Prostate gland (tissue), 2 donors: ENCODE results near the gene BATF3. TPM values are rescaled to one million over a fixed set of nuclear protein-coding genes. Genes with fewer than 3 reads are reported as not detected.

Experiments used
- DNase-seq: peaks from one replicate; pipeline ENCODE4 v3.0.0-alpha.2; 2019; ENCODE audit warnings: low spot score
- H3K27ac ChIP-seq, 2 donors: fragments of 200-600 bp; sonication (generic); 2 replicates each; pipeline ENCODE4 v1.5.1; 2017 to 2019
- H3K27me3 ChIP-seq: fragments of 200-600 bp; sonication (generic); replicated peaks from 2 replicates; pipeline ENCODE4 v1.5.1; 2019; ENCODE audit not compliant: insufficient read depth
- H3K36me3 ChIP-seq, 2 donors: fragments of 200-600 bp; sonication (generic); 1 replicate in 1 of 2; 2 replicates in 1 of 2; pipeline versions ENCODE4 v1.5.1 to v1.8.1; 2017 to 2019
- H3K4me1 ChIP-seq: fragments of 200-600 bp; sonication (generic); replicated peaks from 2 replicates; pipeline ENCODE4 v1.5.1; 2019
- H3K4me3 ChIP-seq, 2 donors: fragments of 200-600 bp; sonication (generic); 2 replicates each; pipeline ENCODE4 v1.5.1; 2017 to 2019
- H3K9me3 ChIP-seq: fragments of 200-600 bp; sonication (generic); 2 replicates; pipeline ENCODE4 v1.5.1; 2017
- POLR2A ChIP-seq: fragments of 450-650 bp; IDR thresholded peaks from one replicate; pipeline ENCODE4 v1.6.1; 2016; ENCODE audit warnings: antibody characterized with exemption, mild to moderate bottlenecking
- POLR2AphosphoS5 ChIP-seq: sonication (generic); formaldehyde crosslinking; IDR thresholded peaks from one replicate; pipeline ENCODE4 v1.6.1; 2017; ENCODE audit warnings: antibody characterized with exemption
- WGBS: methylation state at CpG from one replicate; pipeline ENCODE4 v1.1.5; 2018; 5-methylcytosine and 5-hydroxymethylcytosine counted together
- intact Hi-C: fragments of 100-400 bp; cut with DNase I; formaldehyde crosslinking; loops from one replicate; pipeline ENCODE4 v1.14.2; 2022
- total RNA-seq, 2 donors: library from RNA; depleted of rRNA; stranded (reverse); fragments of >200 nt; gene quantifications; one replicate each; pipeline ENCODE4 v1.1.0, GENCODE V29; 2016
- TF ChIP-seq, protein P1 (sequence below), 4 experiments: fragments of 200-600 bp in 2 of 4; fragments of 450-650 bp in 2 of 4; sonication (generic) in 2 of 4; IDR thresholded peaks; 1 replicate in 3 of 4; 2 replicates in 1 of 4; pipeline ENCODE4 v1.5.1; 2016 to 2019; ENCODE audit warnings: antibody characterized with exemption in 4 of 4, mild to moderate bottlenecking in 2 of 4, moderate library complexity in 2 of 4

BATF3 gene
- total RNA-seq, 2 donors from 2014 or later: 4.0 TPM; not detected in 1

DNA sequence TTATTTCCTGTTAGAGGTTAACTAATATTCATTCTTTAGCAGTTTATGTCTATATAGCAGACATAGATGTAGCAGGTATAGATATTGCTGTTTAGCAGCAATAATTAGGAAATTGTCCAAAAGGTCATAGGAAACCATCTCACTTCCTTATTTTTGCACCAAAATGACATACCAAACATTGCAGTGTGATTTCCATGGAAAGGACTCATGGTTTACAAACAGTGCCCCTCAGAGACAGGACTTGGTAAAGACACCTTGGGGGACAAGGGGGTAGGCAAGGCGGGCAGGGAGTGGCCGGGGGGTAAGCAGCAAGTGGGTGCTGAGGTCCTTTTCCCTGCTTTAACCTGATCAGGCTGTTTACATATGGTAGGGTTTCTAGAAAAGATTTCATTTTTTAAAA lies 30.5 kb downstream of the BATF3 start:
- TF ChIP-seq POLR2AphosphoS5 (no peak), POLR2A (no peak)
- TF ChIP-seq, protein P1, sequence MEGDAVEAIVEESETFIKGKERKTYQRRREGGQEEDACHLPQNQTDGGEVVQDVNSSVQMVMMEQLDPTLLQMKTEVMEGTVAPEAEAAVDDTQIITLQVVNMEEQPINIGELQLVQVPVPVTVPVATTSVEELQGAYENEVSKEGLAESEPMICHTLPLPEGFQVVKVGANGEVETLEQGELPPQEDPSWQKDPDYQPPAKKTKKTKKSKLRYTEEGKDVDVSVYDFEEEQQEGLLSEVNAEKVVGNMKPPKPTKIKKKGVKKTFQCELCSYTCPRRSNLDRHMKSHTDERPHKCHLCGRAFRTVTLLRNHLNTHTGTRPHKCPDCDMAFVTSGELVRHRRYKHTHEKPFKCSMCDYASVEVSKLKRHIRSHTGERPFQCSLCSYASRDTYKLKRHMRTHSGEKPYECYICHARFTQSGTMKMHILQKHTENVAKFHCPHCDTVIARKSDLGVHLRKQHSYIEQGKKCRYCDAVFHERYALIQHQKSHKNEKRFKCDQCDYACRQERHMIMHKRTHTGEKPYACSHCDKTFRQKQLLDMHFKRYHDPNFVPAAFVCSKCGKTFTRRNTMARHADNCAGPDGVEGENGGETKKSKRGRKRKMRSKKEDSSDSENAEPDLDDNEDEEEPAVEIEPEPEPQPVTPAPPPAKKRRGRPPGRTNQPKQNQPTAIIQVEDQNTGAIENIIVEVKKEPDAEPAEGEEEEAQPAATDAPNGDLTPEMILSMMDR (IDR thresholded peaks at IDR 0.05): no peak
- no peaks in the 10 kb centered on the region for H3K4me1 ChIP-seq
- no peak for DNase-seq
- H3K36me3 ChIP-seq: no peaks in the 10 kb centered on the region
- 69% methylated on average over 2 of the region's 2 CpGs for WGBS
- H3K4me3 ChIP-seq: no peak overlapping the region
- H3K9me3 ChIP-seq: no peaks in the 10 kb centered on the region
- intact Hi-C loops: loop anchor here (5.0 kb wide), 2 partner anchors 113 to 318 kb away; no protein-coding TSS in a partner anchor
- H3K27ac ChIP-seq: no peak overlapping the region
- peaks cover 2% of the 10 kb centered on the region for H3K27me3 ChIP-seq

DNA sequence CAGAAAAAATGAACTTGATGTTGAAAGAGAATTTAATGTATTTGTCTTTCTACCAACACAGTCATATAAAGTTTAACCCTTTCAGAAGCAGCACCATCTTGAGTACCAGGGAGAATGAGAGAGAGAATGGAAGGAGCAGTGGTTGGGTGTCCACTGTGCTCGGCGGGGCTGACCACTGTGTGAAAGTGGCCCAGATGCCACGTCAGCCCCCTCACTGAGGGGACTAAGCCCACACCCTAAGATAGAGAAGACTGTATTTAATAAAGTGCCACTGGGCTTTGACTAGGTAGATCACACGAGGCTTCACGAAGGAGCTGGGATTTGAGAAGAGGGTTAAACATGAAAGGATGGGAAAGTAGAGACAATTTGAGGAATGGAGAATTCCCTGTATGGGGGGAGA lies 31.2 kb downstream of the BATF3 start:
- H3K4me3 ChIP-seq: no peak overlapping the region
- intact Hi-C loops: loop anchor here (5.0 kb wide), 2 partner anchors 114 to 319 kb away; no protein-coding TSS in a partner anchor
- H3K36me3 ChIP-seq: no peaks in the 10 kb centered on the region
- no peak for DNase-seq
- peak overlapping the region in 1 of 2 donors; percentile 55 for H3K27ac ChIP-seq
- H3K4me1 ChIP-seq: no peaks in the 10 kb centered on the region
- TF ChIP-seq POLR2AphosphoS5 (no peak), POLR2A (no peak)
- TF ChIP-seq, protein P1 (IDR thresholded peaks at IDR 0.05): no peak
- no peaks in the 10 kb centered on the region for H3K9me3 ChIP-seq
- no peaks in the 10 kb centered on the region for H3K27me3 ChIP-seq
- WGBS: 88% methylated on average over 5 of the region's 5 CpGs

DNA sequence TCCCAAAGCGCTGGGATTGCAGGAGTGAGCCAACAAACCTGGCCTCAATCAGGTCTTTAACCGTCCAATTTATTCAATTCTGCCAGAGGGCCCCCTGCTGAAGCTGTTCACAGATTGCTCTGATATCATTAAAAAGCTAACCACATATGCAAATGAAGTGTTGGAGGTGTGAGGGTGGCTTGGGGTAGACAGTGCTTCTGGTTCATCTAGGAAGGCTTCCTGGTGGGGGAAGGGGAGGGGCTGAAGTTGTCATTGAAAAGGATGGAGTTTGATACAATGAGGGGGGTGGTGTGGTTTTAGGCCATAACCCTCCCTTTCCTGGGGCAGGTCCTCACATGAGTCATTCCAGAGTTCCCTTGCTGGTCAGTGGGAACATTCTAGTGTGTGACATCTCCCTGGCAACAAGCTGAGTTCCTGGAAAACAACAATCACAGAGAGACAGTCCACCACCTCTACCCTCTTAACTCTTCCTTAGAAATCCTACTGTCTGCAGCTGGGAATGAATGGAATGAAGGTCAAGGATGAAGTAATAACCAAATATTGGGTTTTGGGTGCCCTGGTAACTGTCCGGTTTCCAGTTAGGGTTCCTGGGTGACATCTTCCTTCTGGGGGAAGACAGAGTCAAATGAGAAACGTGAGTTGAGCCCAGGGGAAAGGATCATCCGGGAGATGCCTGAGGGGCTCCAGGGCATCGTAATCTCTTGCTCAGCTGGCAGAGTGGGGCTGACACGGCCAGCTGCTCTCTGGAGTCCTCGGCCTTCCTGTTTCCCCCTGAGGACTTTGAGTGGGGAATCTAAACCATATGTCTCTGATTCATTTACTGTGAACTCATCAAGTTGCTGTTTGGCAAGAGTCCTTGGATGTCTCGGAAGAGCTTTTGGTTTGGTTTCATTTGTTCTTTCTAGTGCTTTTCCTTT lies 32.2 kb downstream of the BATF3 start:
- H3K4me3 ChIP-seq: no peak overlapping the region
- DNase-seq: no peak
- TF ChIP-seq POLR2A: no peak
- TF ChIP-seq, protein P1 (IDR thresholded peaks at IDR 0.05): no peak
- TF ChIP-seq POLR2AphosphoS5: peak; percentile 6
- no peaks in the 10 kb centered on the region for H3K27me3 ChIP-seq
- no peaks in the 10 kb centered on the region for H3K36me3 ChIP-seq
- intact Hi-C loops: loop anchor here (5.0 kb wide), 2 partner anchors 115 to 320 kb away; no protein-coding TSS in a partner anchor
- H3K27ac ChIP-seq: peak overlapping the region; percentile 32 to 55
- 47% methylated on average over 9 of the region's 9 CpGs for WGBS
- no peaks in the 10 kb centered on the region for H3K4me1 ChIP-seq
- H3K9me3 ChIP-seq: no peaks in the 10 kb centered on the region

DNA sequence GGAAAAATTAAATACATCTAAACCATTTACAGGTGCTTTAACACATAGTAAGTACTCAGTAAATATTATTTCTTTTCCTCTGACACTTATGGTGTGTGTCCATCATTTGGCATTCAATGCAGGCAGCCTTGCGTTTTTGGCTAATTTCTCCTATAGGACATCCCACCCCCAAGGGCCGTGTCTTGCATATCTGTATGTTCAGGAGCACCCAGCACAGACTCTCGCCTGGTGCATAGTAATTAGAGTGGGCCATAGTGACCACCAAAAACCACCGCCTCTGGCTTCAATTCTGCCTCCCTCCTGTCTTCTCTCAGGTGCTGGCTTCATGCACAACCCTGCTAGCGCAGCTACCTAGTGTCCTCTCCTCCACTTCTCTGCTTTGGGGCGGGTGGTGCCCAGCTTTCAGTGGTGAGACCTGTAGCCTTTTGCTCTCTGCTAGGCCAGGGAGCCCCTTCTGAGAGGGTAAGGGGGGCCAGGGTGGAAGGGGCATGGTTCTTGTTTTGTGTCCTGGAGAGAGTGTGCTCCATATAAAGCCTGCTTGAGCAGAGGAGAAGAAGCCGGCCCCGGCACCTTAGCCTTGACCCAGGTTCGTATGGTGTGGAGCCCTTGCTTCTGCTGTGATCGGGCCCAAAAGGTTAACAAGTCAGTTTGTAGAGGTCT lies 33.4 kb downstream of the BATF3 start:
- intact Hi-C loops: loop anchor here (5.0 kb wide), 2 partner anchors 116 to 321 kb away; no protein-coding TSS in a partner anchor
- WGBS: 81% methylated on average over 10 of the region's 10 CpGs
- Histone ChIP-seq H3K36me3 (no peaks in the 10 kb centered on the region), H3K9me3 (no peaks in the 10 kb centered on the region), H3K4me1 (no peaks in the 10 kb centered on the region), H3K27ac (no peak overlapping the region), H3K27me3 (no peaks in the 10 kb centered on the region), H3K4me3 (no peak overlapping the region)
- no peak for DNase-seq
- TF ChIP-seq, protein P1 (IDR thresholded peaks at IDR 0.05): no peak
- TF ChIP-seq POLR2AphosphoS5 (no peak), POLR2A (no peak)
